ENCODE measurements around the gene RAD51C.

GRCh38 chr17:58693208-58693607 is 806 bp downstream of the RAD51C start:
- TF ChIP-seq TAF1 (IDR thresholded peaks at IDR 0.05; ENCODE audit: low read depth, low read length), result no peak
- no peak for TF ChIP-seq POLR2A (IDR thresholded peaks at IDR 0.05; ENCODE audit: low read depth, low read length)
- no peak for TF ChIP-seq POLR2AphosphoS5 (IDR thresholded peaks at IDR 0.05; ENCODE audit: low read depth, low read length)
- TF ChIP-seq SPI1 (IDR thresholded peaks at IDR 0.05; ENCODE audit: low read depth, low read length), result no peak
